Nephron (organoid): ENCODE results near the gene KLHDC4.

Experiments
- H3K27ac Mint-ChIP-seq, 3 experiments: 2 replicates each; pipeline ENCODE4 v1.8.0; 2020; ENCODE audit warnings: mixed read lengths in 3 of 3, mild to moderate bottlenecking in 2 of 3, moderate library complexity in 1 of 3
- H3K27me3 Mint-ChIP-seq: 2 replicates; pipeline ENCODE4 v1.8.0; 2021; ENCODE audit warnings: low read depth, mild to moderate bottlenecking, moderate library complexity, mixed read lengths
- H3K36me3 Mint-ChIP-seq: 2 replicates; pipeline ENCODE4 v1.8.0; 2020; ENCODE audit warnings: low read depth, mixed read lengths
- H3K4me1 Mint-ChIP-seq: 2 replicates; pipeline ENCODE4 v1.8.0; 2020; ENCODE audit warnings: mixed read lengths
- H3K4me3 Mint-ChIP-seq, 3 experiments: 2 replicates each; pipeline ENCODE4 v1.8.0; 2020; ENCODE audit warnings: mild to moderate bottlenecking in 3 of 3, mixed read lengths in 3 of 3, moderate library complexity in 2 of 3
- H3K9me3 Mint-ChIP-seq: 2 replicates; pipeline ENCODE4 v1.8.0; 2020; ENCODE audit warnings: mixed read lengths
- CTCF ChIP-seq, 3 experiments: fragments of 200-600 bp; sonication (generic); IDR thresholded peaks; one replicate each; pipeline ENCODE4 v1.5.0; 2021; ENCODE audit warnings: antibody characterized with exemption in 3 of 3; ENCODE audit not compliant: unreplicated experiment in 3 of 3

KLHDC4 gene

GRCh38 chr16:87686697-87687096, 79.1 kb downstream of the KLHDC4 start:
- H3K27me3 Mint-ChIP-seq, result no peaks in the 10 kb centered on the region
- H3K4me1 Mint-ChIP-seq, result peaks cover 5% of the 10 kb centered on the region
- no peak overlapping the region for H3K27ac Mint-ChIP-seq
- H3K36me3 Mint-ChIP-seq, result no peaks in the 10 kb centered on the region
- H3K4me3 Mint-ChIP-seq, result no peak overlapping the region
- no peak for TF ChIP-seq CTCF (IDR thresholded peaks at IDR 0.05; ENCODE audit: unreplicated experiment in 3 of 3)
- no peaks in the 10 kb centered on the region for H3K9me3 Mint-ChIP-seq

DNA sequence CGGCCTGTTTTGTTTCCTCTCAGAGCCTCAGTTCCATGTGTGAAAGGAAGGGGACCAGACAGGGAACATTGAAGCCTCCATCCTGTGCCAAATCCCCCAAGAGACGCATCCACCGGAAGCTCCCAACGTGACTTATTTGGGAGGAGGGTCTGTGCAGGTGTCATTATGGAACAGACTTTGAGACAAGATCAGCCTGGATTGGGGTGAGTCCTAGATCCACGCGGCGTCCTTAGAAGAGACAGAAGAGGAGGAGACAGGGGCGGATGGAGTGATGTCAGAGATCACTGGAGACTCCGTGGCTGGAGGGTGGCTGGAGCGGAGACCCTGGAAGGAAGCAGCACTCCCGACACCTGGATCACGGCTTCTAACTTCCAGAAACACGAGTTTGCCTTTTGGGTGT, 80.0 kb downstream of the KLHDC4 start:
- Mint-ChIP-seq H3K27ac (no peak overlapping the region), H3K36me3 (no peaks in the 10 kb centered on the region), H3K4me3 (no peak overlapping the region), H3K4me1 (peaks cover 5% of the 10 kb centered on the region), H3K27me3 (no peaks in the 10 kb centered on the region), H3K9me3 (no peaks in the 10 kb centered on the region)
- TF ChIP-seq CTCF (IDR thresholded peaks at IDR 0.05; ENCODE audit: unreplicated experiment in 3 of 3), result no peak

DNA sequence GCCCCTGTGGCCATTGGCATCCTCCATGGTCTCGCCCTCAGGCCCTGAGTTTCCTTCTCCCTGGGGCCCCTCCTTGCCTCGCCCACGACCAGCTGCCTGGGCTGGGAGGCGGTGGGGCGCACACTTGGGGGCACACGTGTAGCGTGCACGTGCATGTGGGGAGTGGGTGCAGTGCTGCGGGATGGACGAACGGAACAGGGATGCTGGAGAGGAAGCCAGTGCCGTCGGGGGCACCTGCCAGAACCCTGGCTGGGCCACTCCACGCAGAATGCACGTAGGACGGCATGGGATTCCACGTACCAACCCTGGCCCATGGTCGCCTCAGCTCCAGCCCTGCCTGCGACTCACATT, 80.4 kb downstream of the KLHDC4 start:
- no peaks in the 10 kb centered on the region for H3K36me3 Mint-ChIP-seq
- H3K27me3 Mint-ChIP-seq, result no peaks in the 10 kb centered on the region
- no peak overlapping the region for H3K27ac Mint-ChIP-seq
- no peak overlapping the region for H3K4me3 Mint-ChIP-seq
- peaks cover 5% of the 10 kb centered on the region for H3K4me1 Mint-ChIP-seq
- no peak for TF ChIP-seq CTCF (IDR thresholded peaks at IDR 0.05; ENCODE audit: unreplicated experiment in 3 of 3)
- no peaks in the 10 kb centered on the region for H3K9me3 Mint-ChIP-seq

- Mint-ChIP-seq H3K36me3 (no peaks in the 10 kb centered on the region), H3K27me3 (no peaks in the 10 kb centered on the region), H3K27ac (no peak overlapping the region), H3K9me3 (no peaks in the 10 kb centered on the region), H3K4me3 (no peak overlapping the region), H3K4me1 (peaks cover 5% of the 10 kb centered on the region)
- no peak for TF ChIP-seq CTCF (IDR thresholded peaks at IDR 0.05; ENCODE audit: unreplicated experiment in 3 of 3)
Observed at GRCh38 chr16:87684711-87685404, 80.9 kb downstream of the KLHDC4 start.

DNA sequence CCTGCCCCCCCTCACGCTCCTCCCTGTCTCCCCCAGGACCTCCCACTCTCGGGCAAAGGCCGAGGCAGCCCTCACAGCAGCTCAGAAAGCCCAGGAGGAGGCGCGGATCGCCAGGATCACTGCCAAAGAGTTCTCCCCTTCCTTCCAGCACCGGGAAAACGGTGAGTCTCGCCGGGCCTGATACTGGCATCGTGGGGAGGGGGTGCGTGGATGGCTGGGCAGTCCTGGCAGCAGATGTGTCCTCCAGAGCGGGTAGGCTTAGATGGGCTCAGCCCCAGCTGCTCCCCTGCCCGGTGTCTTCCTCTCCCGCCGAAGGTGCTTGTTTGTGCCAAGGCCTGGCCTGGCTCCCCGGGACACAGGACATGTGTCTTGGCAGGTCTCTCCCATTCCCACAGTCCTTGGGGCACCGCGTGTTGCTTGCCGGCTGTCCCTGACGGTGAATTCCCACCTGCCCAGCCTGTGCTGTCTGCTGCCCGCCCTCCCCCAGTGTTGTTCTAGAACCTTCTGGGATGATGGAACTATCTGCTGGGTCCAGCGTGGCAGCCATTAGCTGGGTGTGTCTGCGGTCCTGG, 81.6 kb downstream of the KLHDC4 start:
- no peaks in the 10 kb centered on the region for H3K9me3 Mint-ChIP-seq
- no peak for TF ChIP-seq CTCF (IDR thresholded peaks at IDR 0.05; ENCODE audit: unreplicated experiment in 3 of 3)
- no peak overlapping the region for H3K4me3 Mint-ChIP-seq
- H3K36me3 Mint-ChIP-seq, result no peaks in the 10 kb centered on the region
- H3K4me1 Mint-ChIP-seq, result peaks cover 5% of the 10 kb centered on the region
- no peak overlapping the region for H3K27ac Mint-ChIP-seq
- H3K27me3 Mint-ChIP-seq, result peaks cover 2% of the 10 kb centered on the region

GRCh38 chr16:87682852-87683399, 82.9 kb downstream of the KLHDC4 start:
- no peak for TF ChIP-seq CTCF (IDR thresholded peaks at IDR 0.05; ENCODE audit: unreplicated experiment in 3 of 3)
- Mint-ChIP-seq H3K27ac (no peak overlapping the region), H3K4me3 (no peak overlapping the region), H3K4me1 (peaks cover 5% of the 10 kb centered on the region), H3K27me3 (peaks cover 6% of the 10 kb centered on the region), H3K9me3 (no peaks in the 10 kb centered on the region), H3K36me3 (no peaks in the 10 kb centered on the region)
